OCI-LY7 (cell line): ENCODE data around the gene COG4. TPM values are rescaled to one million over a fixed set of nuclear protein-coding genes. Genes with fewer than 3 reads are reported as not detected.

Experiments used
- BruUV-seq: library from RNA; stranded (reverse); fragments of 400-500 nt; replicated peaks from 2 replicates; lab custom pipeline; 2021; lab: Mats Ljungman, UMichigan
- CTCF ChIA-PET: fragments of 300-600 bp; sonication (Branson Sonifier 250); formaldehyde crosslinking; loops from one replicate; lab custom pipeline; 2022; ENCODE audit warnings: antibody characterized with exemption; ENCODE audit not compliant: unreplicated experiment; lab: Charles Lee
- POLR2A ChIA-PET: fragments of 300-600 bp; sonication (Branson Sonifier 250); formaldehyde crosslinking; loops from one replicate; lab custom pipeline; 2022; ENCODE audit warnings: antibody characterized with exemption; lab: Charles Lee
- DNase-seq: peaks from one replicate; pipeline ENCODE4 v3.0.0-alpha.2; 2015; ENCODE audit warnings: low spot score
- H2AFZ ChIP-seq: fragments of 200-600 bp; sonication (generic), shearing (Covaris generic); 2 replicates; pipeline ENCODE4 v1.6.1; 2014; ENCODE audit warnings: mild to moderate bottlenecking, antibody characterized with exemption, low read length, moderate library complexity
- H3K27ac ChIP-seq: fragments of 200-600 bp; sonication (generic); 2 replicates; pipeline ENCODE4 v1.5.1; 2014; ENCODE audit warnings: mixed run types, low read depth, mild to moderate bottlenecking, moderate library complexity, low read length, inconsistent platforms; ENCODE audit not compliant: poor library complexity, severe bottlenecking
- H3K36me3 ChIP-seq: fragments of 200-600 bp; sonication (generic); 2 replicates; pipeline ENCODE4 v1.6.1; 2014; ENCODE audit warnings: mild to moderate bottlenecking, antibody characterized with exemption, low read length, moderate library complexity, mixed read lengths; ENCODE audit not compliant: insufficient read depth
- H3K4me1 ChIP-seq: fragments of 200-600 bp; sonication (generic); 2 replicates; pipeline ENCODE4 v1.5.1; 2014; ENCODE audit warnings: mild to moderate bottlenecking, low read length; ENCODE audit not compliant: insufficient read depth, poor library complexity, severe bottlenecking
- H3K4me2 ChIP-seq: fragments of 200-600 bp; sonication (generic); 2 replicates; pipeline ENCODE4 v1.6.1; 2014; ENCODE audit warnings: mild to moderate bottlenecking, low read length
- H3K4me3 ChIP-seq: fragments of 200-600 bp; sonication (generic); 2 replicates; pipeline ENCODE4 v1.5.1; 2014; ENCODE audit warnings: mild to moderate bottlenecking, low read depth, low read length; ENCODE audit not compliant: poor library complexity, severe bottlenecking
- H3K79me2 ChIP-seq: fragments of 200-600 bp; sonication (generic); 2 replicates; pipeline ENCODE4 v1.6.1; 2016; ENCODE audit warnings: low read depth, mild to moderate bottlenecking, low read length, moderate library complexity, mixed read lengths; ENCODE audit not compliant: insufficient read depth
- H3K9me2 ChIP-seq: fragments of 200-600 bp; sonication (generic); 2 replicates; pipeline ENCODE4 v1.6.1; 2016; ENCODE audit warnings: mild to moderate bottlenecking, low read length, mixed read lengths; ENCODE audit not compliant: insufficient read depth
- H3K9me3 ChIP-seq: fragments of 200-600 bp; sonication (generic); 2 replicates; pipeline ENCODE4 v1.6.1; 2014; ENCODE audit warnings: mild to moderate bottlenecking, mixed run types, low read length, mixed read lengths
- H4K20me1 ChIP-seq: fragments of 200-600 bp; sonication (generic); 2 replicates; pipeline ENCODE4 v1.6.1; 2014; ENCODE audit warnings: mild to moderate bottlenecking, antibody characterized with exemption, low read length, moderate library complexity, mixed read lengths; ENCODE audit not compliant: insufficient read depth
- CTCF ChIP-seq: fragments of 200-600 bp; sonication (generic); conservative IDR thresholded peaks from 2 replicates; pipeline ENCODE4 v1.5.1; 2014; ENCODE audit warnings: mild to moderate bottlenecking, antibody characterized with exemption, low read length, moderate library complexity, mixed read lengths
- EZH2phosphoT487 ChIP-seq: fragments of 200-600 bp; sonication (generic); IDR thresholded peaks from 2 replicates; pipeline ENCODE4 v1.6.1; 2018; ENCODE audit warnings: low read depth, borderline replicate concordance, mild to moderate bottlenecking, mixed run types, antibody characterized with exemption, low read length, moderate library complexity, mixed read lengths
- intact Hi-C: fragments of 100-400 bp; cut with micrococcal nuclease; formaldehyde crosslinking; loops from one replicate; pipeline ENCODE4 v1.10.0; 2022; ENCODE audit not compliant: unreplicated experiment
- total RNA-seq, 2 experiments: library from RNA; depleted of rRNA in 1 of 2; stranded (reverse); fragments of >200 nt in 1 of 2; shearing (Covaris generic) in 1 of 2; gene quantifications; 2 replicates each; pipeline ENCODE4 v1.2.3, GENCODE V29; 2014 to 2022

The COG4 gene
- total RNA-seq, 2 experiments from 2014 or later, result 48.8 to 100 TPM

GRCh38 chr16:70572050-70572925, 48.9 kb upstream of the COG4 start:
- intact Hi-C loops, result no loop called here
- DNase-seq, result no peak
- Histone ChIP-seq H3K79me2 (no peaks in the 10 kb centered on the region), H4K20me1 (peaks cover 6% of the 10 kb centered on the region; the same call in 1 of the 2 replicates), H3K27ac (no peak overlapping the region), H3K4me1 (peaks cover 5% of the 10 kb centered on the region), H2AFZ (no peak overlapping the region), H3K4me2 (no peak overlapping the region), H3K9me3 (no peaks in the 10 kb centered on the region), H3K36me3 (peaks cover 83% of the 10 kb centered on the region), H3K4me3 (no peak overlapping the region), H3K9me2 (no peaks in the 10 kb centered on the region)
- BruUV-seq, result no TSS peak
- TF ChIP-seq EZH2phosphoT487, result no peak
- TF ChIP-seq CTCF, result no peak
- ChIA-PET CTCF (no interaction called here), POLR2A (interaction anchor here (0.6 kb wide), 1 partner anchor 94 kb away, joined by 3 read pairs; no protein-coding TSS in a partner anchor)

- BruUV-seq, result TSS peak; percentile 22
- ChIA-PET POLR2A (no interaction called here), CTCF (no interaction called here)
- peaks cover 5% of the 10 kb centered on the region for H3K4me1 ChIP-seq
- no peak overlapping the region for H3K27ac ChIP-seq
- H3K9me3 ChIP-seq, result no peaks in the 10 kb centered on the region
- peaks cover 6% of the 10 kb centered on the region; the same call in 1 of the 2 replicates for H4K20me1 ChIP-seq
- peaks cover 90% of the 10 kb centered on the region for H3K36me3 ChIP-seq
- no peaks in the 10 kb centered on the region for H3K79me2 ChIP-seq
- DNase-seq, result no peak
- intact Hi-C loops, result no loop called here
- no peak for TF ChIP-seq CTCF
- TF ChIP-seq EZH2phosphoT487, result no peak
- H3K4me2 ChIP-seq, result no peak overlapping the region
- H3K9me2 ChIP-seq, result no peaks in the 10 kb centered on the region
- H2AFZ ChIP-seq, result no peak overlapping the region
- no peak overlapping the region for H3K4me3 ChIP-seq
These were observed 48.3 kb upstream of the COG4 start for GRCh38 chr16:70571623-70572022.
